H9 (cell line): Measurements from ENCODE around the gene HAT1. TPM values are rescaled to one million over a fixed set of nuclear protein-coding genes. Genes with fewer than 3 reads are reported as not detected.

Source experiments
- DNase-seq: peaks from one replicate; pipeline ENCODE4 v3.0.0-alpha.2; 2017
- H2AFZ ChIP-seq: one replicate; pipeline ENCODE4 v1.6.1; 2013; ENCODE audit warnings: mild to moderate bottlenecking, low read length, control low read depth, moderate library complexity
- H2AK5ac ChIP-seq: 2 replicates; pipeline ENCODE4 v1.6.1; 2013; ENCODE audit warnings: low read length, control low read depth, mixed read lengths; ENCODE audit not compliant: insufficient read length
- H2BK120ac ChIP-seq: one replicate; pipeline ENCODE4 v1.6.1; 2013; ENCODE audit warnings: low read depth, mild to moderate bottlenecking, low read length, control low read depth, inconsistent platforms; ENCODE audit not compliant: poor library complexity, severe bottlenecking
- H2BK12ac ChIP-seq: 2 replicates; pipeline ENCODE4 v1.6.1; 2013; ENCODE audit warnings: low read length, control low read depth, mixed read lengths, low read depth; ENCODE audit not compliant: insufficient read length
- H2BK15ac ChIP-seq: 2 replicates; pipeline ENCODE4 v1.6.1; 2013; ENCODE audit warnings: low read depth, low read length, control low read depth
- H2BK20ac ChIP-seq: one replicate; pipeline ENCODE4 v1.6.1; 2013; ENCODE audit warnings: low read depth, mild to moderate bottlenecking, low read length, control low read depth, inconsistent platforms; ENCODE audit not compliant: poor library complexity, severe bottlenecking
- H2BK5ac ChIP-seq: 2 replicates; pipeline ENCODE4 v1.6.1; 2013; ENCODE audit warnings: low read length, control low read depth, mixed read lengths; ENCODE audit not compliant: insufficient read length
- H3K14ac ChIP-seq: 2 replicates; pipeline ENCODE4 v1.6.1; 2013; ENCODE audit warnings: low read length, control low read depth; ENCODE audit not compliant: insufficient read depth
- H3K18ac ChIP-seq: 2 replicates; pipeline ENCODE4 v1.6.1; 2013; ENCODE audit warnings: low read depth, mild to moderate bottlenecking, mixed read lengths, low read length, control low read depth; ENCODE audit not compliant: insufficient read length
- H3K23ac ChIP-seq: 2 replicates; pipeline ENCODE4 v1.6.1; 2013; ENCODE audit warnings: low read length, control low read depth, mixed read lengths, low read depth; ENCODE audit not compliant: insufficient read length
- H3K23me2 ChIP-seq: 2 replicates; pipeline ENCODE4 v1.6.1; 2013; ENCODE audit warnings: low read depth, mild to moderate bottlenecking, mixed read lengths, low read length, control low read depth; ENCODE audit not compliant: insufficient read length, poor library complexity, severe bottlenecking
- H3K27ac ChIP-seq: 2 replicates; pipeline ENCODE4 v1.5.1; 2013; ENCODE audit warnings: low read length, control low read depth, mixed read lengths, low read depth; ENCODE audit not compliant: insufficient read length
- H3K27me3 ChIP-seq: 2 replicates; pipeline ENCODE4 v1.6.1; 2013; ENCODE audit warnings: low read length, control low read depth, inconsistent platforms; ENCODE audit not compliant: insufficient read depth
- H3K4ac ChIP-seq: 2 replicates; pipeline ENCODE4 v1.6.1; 2013; ENCODE audit warnings: low read depth, mild to moderate bottlenecking, control low read depth, inconsistent platforms, low read length, moderate library complexity
- H3K4me1 ChIP-seq: 2 replicates; pipeline ENCODE4 v1.6.1; 2013; ENCODE audit warnings: low read length, control low read depth, inconsistent platforms; ENCODE audit not compliant: insufficient read depth
- H3K4me2 ChIP-seq: 2 replicates; pipeline ENCODE4 v1.6.1; 2013; ENCODE audit warnings: low read length, control low read depth, mixed read lengths; ENCODE audit not compliant: insufficient read length, insufficient read depth
- H3K56ac ChIP-seq: 2 replicates; pipeline ENCODE4 v1.6.1; 2013; ENCODE audit warnings: low read depth, mild to moderate bottlenecking, mixed read lengths, low read length, control low read depth; ENCODE audit not compliant: insufficient read length
- H3K79me1 ChIP-seq: 2 replicates; pipeline ENCODE4 v1.6.1; 2013; ENCODE audit warnings: low read depth, mild to moderate bottlenecking, moderate library complexity, low read length, control low read depth, inconsistent platforms; ENCODE audit not compliant: insufficient read depth, poor library complexity, severe bottlenecking
- H3K79me2 ChIP-seq: 2 replicates; pipeline ENCODE4 v1.6.1; 2013; ENCODE audit warnings: low read length, control low read depth, inconsistent platforms; ENCODE audit not compliant: insufficient read depth
- H3K9ac ChIP-seq: 2 replicates; pipeline ENCODE4 v1.6.1; 2013; ENCODE audit warnings: low read length, control low read depth, mixed read lengths; ENCODE audit not compliant: insufficient read length; ENCODE audit errors: extremely low read depth
- H3K9me3 ChIP-seq: one replicate; pipeline ENCODE4 v1.6.1; 2013; ENCODE audit warnings: low read depth, low read length, inconsistent platforms; ENCODE audit not compliant: control insufficient read depth
- H3T11ph ChIP-seq: one replicate; pipeline ENCODE4 v1.6.1; 2013; ENCODE audit warnings: mild to moderate bottlenecking, low read length, control low read depth, inconsistent platforms
- H4K20me1 ChIP-seq: one replicate; pipeline ENCODE4 v1.6.1; 2013; ENCODE audit not compliant: control insufficient read depth, insufficient read length, insufficient read depth
- H4K5ac ChIP-seq: 2 replicates; pipeline ENCODE4 v1.6.1; 2013; ENCODE audit warnings: low read depth, mild to moderate bottlenecking, mixed read lengths, low read length, control low read depth; ENCODE audit not compliant: insufficient read length
- H4K8ac ChIP-seq: replicated peaks from 2 replicates; pipeline ENCODE4 v1.6.1; 2013; ENCODE audit warnings: low read length, control low read depth, mixed read lengths, low read depth; ENCODE audit not compliant: insufficient read length
- H4K91ac ChIP-seq: 2 replicates; pipeline ENCODE4 v1.6.1; 2013; ENCODE audit warnings: low read depth, mild to moderate bottlenecking, moderate library complexity, mixed read lengths, low read length, control low read depth; ENCODE audit not compliant: insufficient read length
- H3K27ac Mint-ChIP-seq, 3 experiments: 2 replicates in 2 of 3; 3 replicates in 1 of 3; pipeline ENCODE4 v1.8.0; 2020 to 2021; ENCODE audit warnings: mixed read lengths in 3 of 3, mild to moderate bottlenecking in 1 of 3, moderate library complexity in 1 of 3
- H3K27me3 Mint-ChIP-seq: 2 replicates; pipeline ENCODE4 v1.8.0; 2021; ENCODE audit warnings: low read depth, mild to moderate bottlenecking, moderate library complexity, mixed read lengths
- H3K36me3 Mint-ChIP-seq, 3 experiments: 2 replicates in 2 of 3; 3 replicates in 1 of 3; pipeline ENCODE4 v1.8.0; 2020 to 2021; ENCODE audit warnings: low read depth in 3 of 3, mixed read lengths in 3 of 3; ENCODE audit not compliant: insufficient read depth in 1 of 3
- H3K4me1 Mint-ChIP-seq, 2 experiments: 2 replicates each; pipeline ENCODE4 v1.8.0; 2020; ENCODE audit warnings: mixed read lengths in 2 of 2
- H3K4me3 Mint-ChIP-seq, 2 experiments: 2 replicates in 1 of 2; 3 replicates in 1 of 2; pipeline ENCODE4 v1.8.0; 2020 to 2021; ENCODE audit warnings: mild to moderate bottlenecking in 2 of 2, mixed read lengths in 2 of 2, moderate library complexity in 1 of 2
- H3K9me3 Mint-ChIP-seq, 2 experiments: 2 replicates in 1 of 2; 3 replicates in 1 of 2; pipeline ENCODE4 v1.8.0; 2020; ENCODE audit warnings: mild to moderate bottlenecking in 2 of 2, mixed read lengths in 2 of 2, moderate library complexity in 1 of 2
- WGBS: extraction: QIAGEN DNeasy Blood & Tissue Kit; methylation state at CpG from one replicate; pipeline ENCODE4 v1.1.7; 2013; ENCODE audit warnings: missing lambda C conversion rate, low lambda C conversion rate, mixed read lengths; ENCODE audit not compliant: insufficient read length; ENCODE audit errors: extremely low coverage; 5-methylcytosine and 5-hydroxymethylcytosine counted together
- total RNA-seq: library from RNA; stranded (reverse); gene quantifications from 2 replicates; pipeline ENCODE4 v1.2.1, GENCODE V29; 2021
- TF ChIP-seq, protein P1 (sequence below): fragments of 200-600 bp; sonication (generic); conservative IDR thresholded peaks from 3 replicates; pipeline ENCODE4 v1.8.0; 2021; ENCODE audit warnings: antibody characterized with exemption, mild to moderate bottlenecking

Gene HAT1
- total RNA-seq, 1 experiment from 2014 or later: 73.0 TPM

DNA sequence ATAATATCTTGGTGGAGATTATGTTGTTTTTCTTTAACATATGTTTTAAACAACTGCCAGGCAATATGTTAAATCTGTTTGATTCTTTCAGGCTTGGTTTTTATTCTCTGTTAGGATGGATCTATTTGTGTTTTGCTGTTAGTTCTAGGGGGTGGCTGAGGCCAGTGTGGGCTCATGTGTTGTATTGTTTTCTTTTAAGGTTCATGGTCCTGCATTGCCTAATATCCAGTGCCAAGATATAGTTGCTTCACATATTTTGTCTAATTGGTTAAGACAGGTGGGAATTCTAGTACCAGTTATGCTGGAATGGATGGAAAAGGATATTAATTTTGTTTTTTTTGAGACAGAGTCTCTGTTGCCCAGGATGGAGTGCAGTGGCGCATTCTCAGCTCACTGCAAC, 85.1 kb downstream of the HAT1 start:
- Mint-ChIP-seq H3K4me1 (peaks cover 5 to 6% of the 10 kb centered on the region in 2 experiments), H3K36me3 (peaks cover 0 to 1% (median 0%) of the 10 kb centered on the region in 3 experiments; a peak in 1 of 7 replicates), H3K27ac (no peak overlapping the region), H3K4me3 (no peak overlapping the region), H3K27me3 (no peaks in the 10 kb centered on the region; the same call in 1 of the 2 replicates), H3K9me3 (no peaks in the 10 kb centered on the region)
- H4K20me1 ChIP-seq: no peaks in the 10 kb centered on the region
- H3K9ac ChIP-seq: no peak overlapping the region
- H2BK12ac ChIP-seq: no peak overlapping the region
- no peak overlapping the region for H3K18ac ChIP-seq
- TF ChIP-seq, protein P1, sequence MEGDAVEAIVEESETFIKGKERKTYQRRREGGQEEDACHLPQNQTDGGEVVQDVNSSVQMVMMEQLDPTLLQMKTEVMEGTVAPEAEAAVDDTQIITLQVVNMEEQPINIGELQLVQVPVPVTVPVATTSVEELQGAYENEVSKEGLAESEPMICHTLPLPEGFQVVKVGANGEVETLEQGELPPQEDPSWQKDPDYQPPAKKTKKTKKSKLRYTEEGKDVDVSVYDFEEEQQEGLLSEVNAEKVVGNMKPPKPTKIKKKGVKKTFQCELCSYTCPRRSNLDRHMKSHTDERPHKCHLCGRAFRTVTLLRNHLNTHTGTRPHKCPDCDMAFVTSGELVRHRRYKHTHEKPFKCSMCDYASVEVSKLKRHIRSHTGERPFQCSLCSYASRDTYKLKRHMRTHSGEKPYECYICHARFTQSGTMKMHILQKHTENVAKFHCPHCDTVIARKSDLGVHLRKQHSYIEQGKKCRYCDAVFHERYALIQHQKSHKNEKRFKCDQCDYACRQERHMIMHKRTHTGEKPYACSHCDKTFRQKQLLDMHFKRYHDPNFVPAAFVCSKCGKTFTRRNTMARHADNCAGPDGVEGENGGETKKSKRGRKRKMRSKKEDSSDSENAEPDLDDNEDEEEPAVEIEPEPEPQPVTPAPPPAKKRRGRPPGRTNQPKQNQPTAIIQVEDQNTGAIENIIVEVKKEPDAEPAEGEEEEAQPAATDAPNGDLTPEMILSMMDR: no peak
- no peaks in the 10 kb centered on the region for H3K79me1 ChIP-seq
- no peak overlapping the region for H3K56ac ChIP-seq
- H2BK20ac ChIP-seq: no peak overlapping the region
- H3K4ac ChIP-seq: no peak overlapping the region
- no peak overlapping the region for H3K23ac ChIP-seq
- no peak overlapping the region for H2BK15ac ChIP-seq
- DNase-seq: no peak
- H3K27ac ChIP-seq: no peak overlapping the region
- no peak overlapping the region for H3K14ac ChIP-seq
- H2AK5ac ChIP-seq: no peak overlapping the region
- no peaks in the 10 kb centered on the region for H3K23me2 ChIP-seq
- no peak overlapping the region for H2AFZ ChIP-seq
- H3K27me3 ChIP-seq: no peaks in the 10 kb centered on the region
- no peaks in the 10 kb centered on the region for H3K9me3 ChIP-seq
- H4K91ac ChIP-seq: no peak overlapping the region
- H4K8ac ChIP-seq: no peak overlapping the region
- no peaks in the 10 kb centered on the region for H3K4me1 ChIP-seq
- no peak overlapping the region for H2BK120ac ChIP-seq
- H4K5ac ChIP-seq: no peak overlapping the region
- no CpG with 5 or more reads among the region's 1 CpG for WGBS
- H2BK5ac ChIP-seq: no peak overlapping the region
- no peak overlapping the region for H3K4me2 ChIP-seq
- H3T11ph ChIP-seq: no peak overlapping the region
- peaks cover 2% of the 10 kb centered on the region; the same call in 1 of the 2 replicates for H3K79me2 ChIP-seq
